Keratinocyte (primary cell): Measurements from ENCODE around the gene SHISA8. TPM values are rescaled to one million over a fixed set of nuclear protein-coding genes. Genes with fewer than 3 reads are reported as not detected.

Experiments
- DNase-seq: peaks from one replicate; pipeline ENCODE4 v3.0.0-alpha.2; 2011; ENCODE audit warnings: low read depth, missing footprints, low spot score
- FAIRE-seq: peaks from 2 replicates; lab custom pipeline; 2011; peaks lifted over from hg19 to GRCh38; lab: Jason Lieb, UNC
- H2AFZ ChIP-seq: 2 replicates; pipeline ENCODE4 v1.6.0; 2012; ENCODE audit warnings: low read length, control low read depth, inconsistent platforms; ENCODE audit not compliant: control insufficient read depth
- H3K27ac ChIP-seq: 2 replicates; pipeline ENCODE4 v1.5.1; 2011; ENCODE audit warnings: low read length; ENCODE audit not compliant: control insufficient read depth, insufficient read depth
- H3K27me3 ChIP-seq: 3 replicates; pipeline ENCODE4 v1.6.0; 2011; ENCODE audit warnings: low read length; ENCODE audit not compliant: control insufficient read depth, insufficient read depth; ENCODE audit errors: extremely low read depth
- H3K36me3 ChIP-seq, 2 experiments: 2 replicates in 1 of 2; 3 replicates in 1 of 2; pipeline ENCODE4 v1.5.1; 2011; ENCODE audit warnings: low read length in 2 of 2, mild to moderate bottlenecking in 1 of 2; ENCODE audit not compliant: control insufficient read depth in 2 of 2, insufficient read depth in 2 of 2; ENCODE audit errors: extremely low read depth in 1 of 2
- H3K4me1 ChIP-seq: 3 replicates; pipeline ENCODE4 v1.5.1; 2011; ENCODE audit warnings: low read length; ENCODE audit not compliant: control insufficient read depth, insufficient read depth; ENCODE audit errors: extremely low read depth
- H3K4me2 ChIP-seq: 3 replicates; pipeline ENCODE4 v1.6.0; 2011; ENCODE audit warnings: low read depth, low read length; ENCODE audit not compliant: control insufficient read depth, insufficient read depth; ENCODE audit errors: extremely low read depth
- H3K4me3 ChIP-seq, 3 experiments: fragments of 200-600 bp in 1 of 3; sonication (generic) in 1 of 3; 2 replicates in 2 of 3; 3 replicates in 1 of 3; pipeline ENCODE4 v1.5.1; 2011 to 2016; ENCODE audit warnings: low read length in 3 of 3, mild to moderate bottlenecking in 3 of 3, control low read depth in 2 of 3, inconsistent platforms in 1 of 3, low read depth in 1 of 3, mixed read lengths in 1 of 3, mixed run types in 1 of 3, moderate library complexity in 1 of 3; ENCODE audit not compliant: control insufficient read depth in 2 of 3, insufficient read depth in 2 of 3; ENCODE audit errors: extremely low read depth in 1 of 3
- H3K79me2 ChIP-seq: 2 replicates; pipeline ENCODE4 v1.6.0; 2012; ENCODE audit warnings: low read length; ENCODE audit not compliant: control insufficient read depth, insufficient read depth
- H3K9ac ChIP-seq: 3 replicates; pipeline ENCODE4 v1.6.0; 2011; ENCODE audit warnings: low read length; ENCODE audit not compliant: control insufficient read depth, insufficient read depth; ENCODE audit errors: extremely low read depth
- H3K9me1 ChIP-seq: 3 replicates; pipeline ENCODE4 v1.6.0; 2011; ENCODE audit warnings: low read length; ENCODE audit not compliant: control insufficient read depth, insufficient read depth; ENCODE audit errors: extremely low read depth
- H3K9me3 ChIP-seq: 2 replicates; pipeline ENCODE4 v1.5.1; 2012; ENCODE audit warnings: low read depth, low read length; ENCODE audit not compliant: control insufficient read depth
- H4K20me1 ChIP-seq: 3 replicates; pipeline ENCODE4 v1.6.0; 2011; ENCODE audit warnings: low read length; ENCODE audit not compliant: control insufficient read depth, insufficient read depth; ENCODE audit errors: extremely low read depth
- CTCF ChIP-seq, 3 experiments: IDR thresholded peaks in 1 of 3; conservative IDR thresholded peaks in 1 of 3; optimal IDR thresholded peaks in 1 of 3; 2 replicates in 2 of 3; 3 replicates in 1 of 3; pipeline versions ENCODE3 to v1.5.1; 2011; ENCODE audit warnings: low read length in 3 of 3, mild to moderate bottlenecking in 3 of 3, moderate library complexity in 2 of 3, control low read depth in 1 of 3, inconsistent platforms in 1 of 3; ENCODE audit not compliant: insufficient read depth in 2 of 3; ENCODE audit errors: extremely low read depth in 1 of 3
- EZH2 ChIP-seq: IDR thresholded peaks from one replicate; pipeline ENCODE4 v1.6.1; 2012; ENCODE audit warnings: inconsistent platforms, mild to moderate bottlenecking, low read length, moderate library complexity
- dilution Hi-C: fragments of 300-500 bp; cut with MboI; formaldehyde crosslinking; loops from one replicate; pipeline ENCODE4 v1.7.0; 2020; ENCODE audit warnings: low sequenced_read_pairs; ENCODE audit not compliant: extremely low pct_ligation_motif_present
- polyA plus RNA-seq, 5 experiments: library from polyadenylated mRNA; depleted of rRNA in 3 of 5; stranded (reverse) in 3 of 5; stranded (forward) in 1 of 5; unstranded in 1 of 5; fragments of >200 nt; gene quantifications; 1 replicate in 1 of 5; 2 replicates in 3 of 5; 3 replicates in 1 of 5; pipeline versions ENCODE4 v1.2.1 to v1.2.3, GENCODE V29; 2011 to 2012; ENCODE audit warnings: missing spikeins in 2 of 5, low read depth in 1 of 5, low replicate concordance in 1 of 5

Gene SHISA8
- polyA plus RNA-seq, 1 donor (not counting 4 experiments of a cell fraction or from before 2014, with no cell fraction given) = not detected

GRCh38 chr22:41899992-41900651, 14.8 kb downstream of the SHISA8 start:
- no peak for FAIRE-seq

GRCh38 chr22:41899110-41899509, 15.8 kb downstream of the SHISA8 start:
- Histone ChIP-seq H3K4me1 (no peaks in the 10 kb centered on the region), H3K27ac (no peak overlapping the region), H2AFZ (no peak overlapping the region), H3K4me2 (no peak overlapping the region), H3K36me3 (peaks cover 59 to 66% of the 10 kb centered on the region in 2 experiments), H3K4me3 (no peak overlapping the region), H4K20me1 (peaks cover 3% of the 10 kb centered on the region), H3K9me1 (no peaks in the 10 kb centered on the region), H3K27me3 (no peaks in the 10 kb centered on the region), H3K9ac (no peak overlapping the region), H3K79me2 (no peaks in the 10 kb centered on the region), H3K9me3 (no peaks in the 10 kb centered on the region)
- TF ChIP-seq CTCF (optimal IDR thresholded peaks at IDR 0.05 in 1 of 3, IDR thresholded peaks at IDR 0.05 in 1 of 3, conservative IDR thresholded peaks at IDR 0.05 in 1 of 3; ENCODE audit: extremely low read depth in 1 of 3, insufficient read depth in 2 of 3, low read length in 3 of 3) (no peak), EZH2 (no peak)
- dilution Hi-C loops = no loop called here
- FAIRE-seq (no peak), DNase-seq (no peak)

More at GRCh38 chr22:41899992-41900651, 14.8 kb downstream of the SHISA8 start:
- no peak overlapping the region for H3K4me3 ChIP-seq
- H3K9me1 ChIP-seq = no peaks in the 10 kb centered on the region
- H4K20me1 ChIP-seq = peaks cover 3% of the 10 kb centered on the region
- H3K4me1 ChIP-seq = no peaks in the 10 kb centered on the region
- H3K79me2 ChIP-seq = no peaks in the 10 kb centered on the region
- no peak for TF ChIP-seq CTCF (optimal IDR thresholded peaks at IDR 0.05 in 1 of 3, IDR thresholded peaks at IDR 0.05 in 1 of 3, conservative IDR thresholded peaks at IDR 0.05 in 1 of 3; ENCODE audit: extremely low read depth in 1 of 3, insufficient read depth in 2 of 3, low read length in 3 of 3)
- no peak for TF ChIP-seq EZH2
- H3K36me3 ChIP-seq = peaks cover 59 to 62% of the 10 kb centered on the region in 2 experiments
- H3K9me3 ChIP-seq = no peaks in the 10 kb centered on the region
- dilution Hi-C loops = no loop called here
- no peak for DNase-seq
- no peaks in the 10 kb centered on the region for H3K27me3 ChIP-seq
- no peak overlapping the region for H3K27ac ChIP-seq
- H3K4me2 ChIP-seq = no peak overlapping the region
- H3K9ac ChIP-seq = no peak overlapping the region
- H2AFZ ChIP-seq = no peak overlapping the region
